Caco-2 (cell line): ENCODE data around the gene RIMKLA. TPM values are rescaled to one million over a fixed set of nuclear protein-coding genes. Genes with fewer than 3 reads are reported as not detected.
A peak's percentile ranks its signal among the peaks of the same experiment; 100 is the strongest.

Experiments
- BruUV-seq: library from RNA; stranded (reverse); fragments of 400-500 nt; replicated peaks from 2 replicates; lab custom pipeline; 2021; lab: Mats Ljungman, UMichigan
- CTCF ChIA-PET: fragments of 300-600 bp; sonication (Branson Sonifier 250); formaldehyde crosslinking; loops from one replicate; lab custom pipeline; 2022; ENCODE audit warnings: antibody characterized with exemption; lab: Charles Lee
- POLR2A ChIA-PET: fragments of 300-600 bp; sonication (Branson Sonifier 250); formaldehyde crosslinking; loops from one replicate; lab custom pipeline; 2022; ENCODE audit warnings: antibody characterized with exemption; lab: Charles Lee
- DNase-seq, 2 experiments: peaks; one replicate each; pipeline versions ENCODE4 v3.0.0 to v3.0.0-alpha.2; 2020 to 2022
- H3K27me3 ChIP-seq: replicated peaks from 2 replicates; pipeline ENCODE4 v1.6.0; 2011; ENCODE audit warnings: low read length; ENCODE audit not compliant: control insufficient read depth, insufficient read depth
- H3K36me3 ChIP-seq: 2 replicates; pipeline ENCODE4 v1.5.1; 2011; ENCODE audit warnings: low read length; ENCODE audit not compliant: control insufficient read depth, insufficient read depth
- H3K4me1 ChIP-seq: fragments of 250-450 bp; sonication (Bioruptor Pico); 2 replicates; pipeline ENCODE4 v1.5.1; 2020; ENCODE audit warnings: mild to moderate bottlenecking
- H3K4me3 ChIP-seq: 2 replicates; pipeline ENCODE4 v1.5.1; 2011; ENCODE audit warnings: low read depth, mild to moderate bottlenecking, control low read depth, low read length
- H3K9me3 ChIP-seq: fragments of 250-450 bp; sonication (Bioruptor Pico); 2 replicates; pipeline ENCODE4 v1.5.1; 2020; ENCODE audit warnings: mild to moderate bottlenecking, moderate library complexity
- H3K27ac Mint-ChIP-seq: one replicate; pipeline ENCODE4 v1.8.0; 2022; ENCODE audit warnings: mixed read lengths; ENCODE audit not compliant: unreplicated experiment
- H3K27me3 Mint-ChIP-seq: one replicate; pipeline ENCODE4 v1.8.0; 2022; ENCODE audit warnings: mixed read lengths; ENCODE audit not compliant: insufficient read depth, unreplicated experiment
- H3K36me3 Mint-ChIP-seq: one replicate; pipeline ENCODE4 v1.8.0; 2022; ENCODE audit warnings: mild to moderate bottlenecking, mixed read lengths; ENCODE audit not compliant: insufficient read depth, unreplicated experiment
- H3K4me1 Mint-ChIP-seq: one replicate; pipeline ENCODE4 v1.8.0; 2022; ENCODE audit warnings: low read depth, mixed read lengths; ENCODE audit not compliant: unreplicated experiment
- H3K4me3 Mint-ChIP-seq: one replicate; pipeline ENCODE4 v1.8.0; 2022; ENCODE audit warnings: mild to moderate bottlenecking, moderate library complexity, mixed read lengths; ENCODE audit not compliant: unreplicated experiment
- H3K9me3 Mint-ChIP-seq: one replicate; pipeline ENCODE4 v1.8.0; 2022; ENCODE audit warnings: mixed read lengths; ENCODE audit not compliant: unreplicated experiment
- CTCF ChIP-seq, 2 experiments: fragments of 200-600 bp in 1 of 2; IDR thresholded peaks; 1 replicate in 1 of 2; 2 replicates in 1 of 2; pipeline versions ENCODE4 v1.5.1 to v1.8.0; 2011 to 2022; ENCODE audit warnings: antibody characterized with exemption in 1 of 2, control low read depth in 1 of 2, inconsistent platforms in 1 of 2, low read depth in 1 of 2, low read length in 1 of 2, mild to moderate bottlenecking in 1 of 2, moderate library complexity in 1 of 2; ENCODE audit not compliant: insufficient read depth in 1 of 2, severe bottlenecking in 1 of 2, unreplicated experiment in 1 of 2
- intact Hi-C: fragments of 100-400 bp; cut with micrococcal nuclease; formaldehyde crosslinking; loops from one replicate; pipeline ENCODE4 v1.10.0; 2022; ENCODE audit not compliant: unreplicated experiment
- total RNA-seq: library from RNA; stranded (reverse); gene quantifications from 2 replicates; pipeline ENCODE4 v1.2.3, GENCODE V29; 2022

Gene RIMKLA
- total RNA-seq, 1 experiment from 2014 or later, result 12.4 TPM

GRCh38 chr1:42429603-42430002 lies 49.0 kb downstream of the RIMKLA start:
- no TSS peak for BruUV-seq
- H3K27me3 Mint-ChIP-seq, result no peaks in the 10 kb centered on the region
- no peak overlapping the region for H3K4me3 ChIP-seq
- no peaks in the 10 kb centered on the region for H3K9me3 Mint-ChIP-seq
- ChIA-PET CTCF (no interaction called here), POLR2A (interaction anchor here (0.5 kb wide), 1 partner anchor 58 kb away, joined by 4 read pairs; no protein-coding TSS in a partner anchor)
- no peaks in the 10 kb centered on the region for H3K36me3 Mint-ChIP-seq
- H3K27ac Mint-ChIP-seq, result no peak overlapping the region
- peaks cover 13% of the 10 kb centered on the region for H3K4me1 Mint-ChIP-seq
- H3K9me3 ChIP-seq, result no peaks in the 10 kb centered on the region
- H3K27me3 ChIP-seq, result no peaks in the 10 kb centered on the region
- peaks cover 22% of the 10 kb centered on the region for H3K4me1 ChIP-seq
- no peak for TF ChIP-seq CTCF (IDR thresholded peaks at IDR 0.05; ENCODE audit: insufficient read depth in 1 of 2, low read depth in 1 of 2, low read length in 1 of 2, severe bottlenecking in 1 of 2, unreplicated experiment in 1 of 2)
- intact Hi-C loops, result no loop called here
- no peaks in the 10 kb centered on the region for H3K36me3 ChIP-seq
- no peak overlapping the region for H3K4me3 Mint-ChIP-seq
- no peak for DNase-seq

GRCh38 chr1:42430286-42431135 lies 49.9 kb downstream of the RIMKLA start:
- Mint-ChIP-seq H3K27me3 (no peaks in the 10 kb centered on the region), H3K4me3 (no peak overlapping the region), H3K4me1 (peaks cover 13% of the 10 kb centered on the region), H3K9me3 (no peaks in the 10 kb centered on the region), H3K27ac (peak overlapping the region; percentile 48), H3K36me3 (no peaks in the 10 kb centered on the region)
- H3K4me3 ChIP-seq, result no peak overlapping the region
- peaks cover 22% of the 10 kb centered on the region for H3K4me1 ChIP-seq
- POLR2A ChIA-PET, result interaction anchor here (0.5 kb wide), 1 partner anchor 59 kb away, joined by 4 read pairs; no protein-coding TSS in a partner anchor
- CTCF ChIA-PET, result interaction anchor here (0.5 kb wide), 1 partner anchor 395 kb away, joined by 4 read pairs; no protein-coding TSS in a partner anchor
- TF ChIP-seq CTCF (IDR thresholded peaks at IDR 0.05; ENCODE audit: insufficient read depth in 1 of 2, low read depth in 1 of 2, low read length in 1 of 2, severe bottlenecking in 1 of 2, unreplicated experiment in 1 of 2), result no peak
- intact Hi-C loops, result no loop called here
- H3K9me3 ChIP-seq, result no peaks in the 10 kb centered on the region
- no peaks in the 10 kb centered on the region for H3K27me3 ChIP-seq
- H3K36me3 ChIP-seq, result no peaks in the 10 kb centered on the region
- DNase-seq, result no peak
- BruUV-seq, result no TSS peak

GRCh38 chr1:42431514-42431913 lies 50.9 kb downstream of the RIMKLA start:
- no peaks in the 10 kb centered on the region for H3K36me3 Mint-ChIP-seq
- no peaks in the 10 kb centered on the region for H3K9me3 Mint-ChIP-seq
- H3K27ac Mint-ChIP-seq, result peak overlapping the region; percentile 48
- TF ChIP-seq CTCF (IDR thresholded peaks at IDR 0.05; ENCODE audit: insufficient read depth in 1 of 2, low read depth in 1 of 2, low read length in 1 of 2, severe bottlenecking in 1 of 2, unreplicated experiment in 1 of 2), result no peak
- peak in 1 of 2 experiments; percentile 8 for DNase-seq
- H3K4me1 Mint-ChIP-seq, result peaks cover 13% of the 10 kb centered on the region
- POLR2A ChIA-PET, result no interaction called here
- Histone ChIP-seq H3K36me3 (no peaks in the 10 kb centered on the region), H3K4me3 (no peak overlapping the region), H3K27me3 (no peaks in the 10 kb centered on the region), H3K4me1 (peaks cover 22% of the 10 kb centered on the region), H3K9me3 (no peaks in the 10 kb centered on the region)
- H3K27me3 Mint-ChIP-seq, result no peaks in the 10 kb centered on the region
- BruUV-seq, result no TSS peak
- no peak overlapping the region for H3K4me3 Mint-ChIP-seq
- intact Hi-C loops, result no loop called here
- CTCF ChIA-PET, result no interaction called here
